GM21529 (cell line): ENCODE data around the gene MAP4K3.

Experiments
- ATAC-seq: cut with Tn5 transposase; IDR thresholded peaks from one replicate; pipeline ENCODE4 v1.9.1; 2021; ENCODE audit not compliant: unreplicated experiment

Gene MAP4K3

DNA sequence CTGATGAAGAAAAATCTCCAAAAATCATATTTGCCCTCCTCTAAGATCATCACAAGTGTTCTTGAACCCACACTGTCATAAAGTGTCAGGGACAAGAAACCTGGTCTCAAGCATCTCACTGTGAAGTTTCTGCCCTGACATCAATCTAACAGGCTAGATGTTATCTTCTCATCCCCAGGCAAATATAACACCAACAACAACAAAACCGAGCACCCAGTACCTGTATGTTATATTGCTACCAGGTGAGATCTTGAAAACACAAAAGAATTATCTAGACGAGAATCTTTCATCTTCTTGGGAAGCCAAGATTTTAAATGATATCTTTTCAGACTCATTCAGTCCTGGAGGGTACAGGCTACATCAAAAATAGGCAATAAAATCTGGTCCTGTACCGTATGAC, 8.8 kb upstream of the MAP4K3 start:
- no peak for ATAC-seq

- ATAC-seq: no peak
Measured at GRCh38 chr2:39443009-39443408, 5.9 kb upstream of the MAP4K3 start.

DNA sequence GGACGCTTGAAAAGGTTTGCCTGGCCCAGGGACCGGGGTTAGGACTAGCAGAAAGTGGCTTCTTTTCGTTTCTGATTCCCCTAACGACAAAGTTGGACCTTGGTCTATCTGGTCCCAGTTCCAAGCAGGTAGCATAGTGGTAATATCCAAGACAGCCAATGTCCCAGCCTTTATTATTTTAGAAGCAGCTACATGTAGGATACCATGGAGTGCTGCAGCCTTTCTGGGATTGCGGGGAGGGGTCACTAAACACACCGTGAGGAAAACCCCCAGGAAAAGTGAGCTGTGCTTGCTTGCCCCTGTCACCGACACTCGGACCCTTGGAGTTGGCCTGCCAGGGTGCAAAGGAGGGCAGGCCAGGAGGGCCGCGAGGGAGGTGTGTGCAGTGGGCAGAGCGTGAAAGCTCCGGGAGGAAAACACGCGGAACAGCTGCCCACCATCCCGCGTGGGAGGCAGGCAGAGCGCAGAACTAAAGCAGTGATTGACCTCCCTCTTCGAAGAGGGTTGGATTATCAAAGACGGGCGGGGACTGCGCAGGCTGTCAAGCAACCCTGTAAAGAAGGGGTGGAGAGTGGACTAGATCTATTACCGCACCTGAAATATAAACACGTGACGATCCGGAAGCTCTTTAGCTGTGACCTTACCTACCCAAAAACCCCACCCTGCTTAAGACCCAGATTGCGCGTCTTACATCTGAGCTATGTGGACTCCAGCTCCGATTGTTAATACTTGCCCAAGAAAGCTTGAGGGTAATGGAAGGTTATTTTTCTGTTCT, 624 bp upstream of the MAP4K3 start:
- peak; percentile 42 for ATAC-seq

DNA sequence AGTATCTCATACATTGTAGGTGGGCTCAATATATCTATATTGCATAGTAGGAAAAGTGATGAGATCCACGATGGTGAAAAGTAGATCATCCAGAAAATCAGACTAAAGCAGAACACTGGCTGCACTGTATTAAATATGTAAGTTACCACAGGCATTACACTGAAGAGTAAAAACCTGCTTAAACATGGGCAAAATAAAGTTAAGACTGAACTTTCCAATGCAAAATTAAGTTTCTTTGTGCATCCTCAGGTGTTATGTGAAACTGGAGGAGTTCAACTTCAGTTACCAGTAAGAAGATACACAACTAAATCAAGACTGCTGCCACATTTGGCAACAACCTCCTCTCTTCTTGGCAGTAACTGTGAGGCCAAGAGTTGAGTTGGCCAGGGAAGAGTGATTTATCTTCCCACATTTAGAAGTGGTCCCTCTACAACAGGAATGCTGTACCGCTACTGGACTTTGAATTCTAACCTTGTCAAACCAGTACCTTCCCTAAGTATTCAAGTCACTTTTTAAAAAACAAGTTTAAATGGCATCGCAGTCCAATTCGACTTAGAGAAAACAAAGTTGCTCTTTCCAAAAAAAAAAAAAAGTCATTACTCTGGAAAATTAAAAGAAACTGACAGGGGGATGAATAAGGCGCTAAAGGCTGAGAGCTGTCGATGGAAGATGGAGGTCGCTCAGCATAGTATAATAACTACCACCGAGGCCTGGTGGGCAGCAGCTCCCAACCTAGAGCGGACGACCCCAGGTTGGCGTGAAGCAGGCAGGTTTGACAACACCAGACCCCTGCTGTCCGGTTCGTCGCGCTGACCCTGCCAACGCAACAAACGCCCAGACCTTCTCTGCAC, 1.1 kb downstream of the MAP4K3 start:
- peak; percentile 8 for ATAC-seq

DNA sequence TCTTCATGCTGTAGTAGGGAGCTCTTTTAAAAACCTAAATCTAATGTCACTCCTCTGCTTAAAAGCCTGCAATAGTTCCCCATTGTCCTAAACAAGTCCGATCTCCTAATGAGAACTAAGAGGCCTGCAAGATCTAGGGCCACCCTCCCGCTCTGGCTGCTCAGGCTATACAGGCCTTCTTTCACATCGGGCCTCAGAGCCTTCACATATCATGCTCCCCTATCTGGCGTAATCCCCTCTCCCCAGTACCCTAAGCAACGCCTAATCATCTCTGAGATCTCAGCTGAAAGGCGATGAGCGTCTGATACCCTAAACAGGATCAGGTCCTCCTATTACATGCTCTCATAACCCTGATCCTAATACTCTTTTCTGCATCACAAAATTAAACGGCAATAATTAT, 1.9 kb downstream of the MAP4K3 start:
- no peak for ATAC-seq

DNA sequence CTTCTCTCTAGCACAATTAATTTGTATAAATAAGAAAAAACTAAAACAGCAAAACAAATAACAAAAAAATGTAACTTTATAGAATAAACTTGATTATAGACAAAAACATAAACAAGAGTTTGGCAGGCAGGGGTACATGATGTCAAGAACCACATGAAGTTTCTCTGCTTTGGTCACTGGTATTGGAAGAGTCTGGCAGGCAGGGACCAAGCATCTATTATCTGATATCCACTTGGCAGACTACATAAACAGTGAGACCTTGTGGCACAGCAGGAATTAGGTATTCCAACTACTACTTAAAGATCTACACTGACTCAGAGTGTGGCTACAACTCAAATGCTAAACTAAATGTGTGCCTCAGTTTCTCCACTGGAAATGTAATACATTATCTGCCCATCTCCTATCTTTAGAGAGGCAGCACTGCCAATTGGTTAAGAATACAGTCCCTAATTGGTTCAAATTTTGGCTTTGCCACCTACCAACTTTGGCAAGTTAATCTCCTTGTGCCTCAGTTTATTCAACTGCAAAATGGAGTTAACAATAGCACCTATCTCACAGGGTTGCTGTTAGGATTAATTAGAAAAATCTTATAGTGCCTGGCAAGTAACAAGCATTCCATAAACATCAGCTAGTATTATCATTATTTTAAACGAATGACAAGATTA, 2.7 kb downstream of the MAP4K3 start:
- ATAC-seq: no peak

- no peak for ATAC-seq
Measured at GRCh38 chr2:39433586-39434195, 3.4 kb downstream of the MAP4K3 start.

DNA sequence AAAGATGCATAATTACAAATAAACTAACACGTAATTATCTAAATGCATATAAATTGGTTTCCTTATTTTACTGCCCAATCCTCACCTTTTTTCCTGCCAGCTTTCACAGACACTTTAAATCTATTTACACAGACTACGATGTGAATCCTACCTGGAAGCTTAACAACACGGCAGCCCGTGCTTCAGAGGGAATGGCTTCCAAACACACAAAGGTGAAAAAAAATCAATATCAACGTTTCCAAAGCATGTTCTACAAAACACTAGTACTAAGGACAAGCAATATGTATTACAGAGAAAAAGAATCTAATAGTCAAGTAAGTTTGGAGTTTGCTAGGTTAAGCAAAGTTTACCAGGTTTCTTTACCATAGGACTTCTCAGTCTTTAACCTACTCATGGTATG, 4.4 kb downstream of the MAP4K3 start:
- no peak for ATAC-seq

- ATAC-seq: no peak
Measured at GRCh38 chr2:39431592-39432316, 5.3 kb downstream of the MAP4K3 start.

DNA sequence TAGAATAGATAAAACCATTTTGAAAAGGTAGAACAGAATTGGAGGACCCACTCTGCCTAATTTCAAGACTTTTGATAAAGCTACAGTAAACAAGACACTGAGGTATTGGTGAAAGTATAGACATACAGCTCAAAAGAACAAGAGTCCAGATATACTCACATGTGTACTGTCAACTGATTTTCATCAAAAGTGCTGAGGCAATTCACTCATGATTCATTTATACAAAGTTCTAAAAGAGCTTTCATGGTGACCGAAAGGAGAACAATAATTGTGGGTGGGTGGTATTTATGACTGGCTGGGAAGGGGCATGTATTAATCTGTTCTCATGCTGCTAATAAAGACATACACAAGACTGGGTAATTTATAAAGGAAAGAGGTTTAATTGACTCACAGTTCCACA, 7.3 kb downstream of the MAP4K3 start:
- no peak for ATAC-seq

DNA sequence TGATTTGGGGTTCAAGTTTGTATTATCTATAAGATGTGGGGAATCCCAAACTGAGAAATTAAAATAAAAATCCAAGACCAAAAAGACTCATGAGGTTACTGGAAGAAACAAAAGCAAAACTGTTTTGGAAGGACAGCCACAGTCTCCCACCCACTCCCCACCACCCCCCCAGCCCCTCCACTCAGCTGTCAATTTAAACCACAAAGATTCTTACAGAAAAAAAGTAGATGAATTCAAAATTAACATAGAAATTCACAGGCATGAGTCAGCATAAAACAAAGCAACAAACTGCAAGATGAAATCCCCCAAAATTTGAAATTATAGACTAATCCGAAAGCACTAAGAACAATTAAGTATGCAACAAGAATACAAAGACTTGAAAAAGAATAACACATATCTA, 12.1 kb downstream of the MAP4K3 start:
- ATAC-seq: no peak

GRCh38 chr2:39422700-39423099, 14.4 kb downstream of the MAP4K3 start:
- ATAC-seq: no peak

GRCh38 chr2:39421354-39421753, 15.7 kb downstream of the MAP4K3 start:
- ATAC-seq: no peak

DNA sequence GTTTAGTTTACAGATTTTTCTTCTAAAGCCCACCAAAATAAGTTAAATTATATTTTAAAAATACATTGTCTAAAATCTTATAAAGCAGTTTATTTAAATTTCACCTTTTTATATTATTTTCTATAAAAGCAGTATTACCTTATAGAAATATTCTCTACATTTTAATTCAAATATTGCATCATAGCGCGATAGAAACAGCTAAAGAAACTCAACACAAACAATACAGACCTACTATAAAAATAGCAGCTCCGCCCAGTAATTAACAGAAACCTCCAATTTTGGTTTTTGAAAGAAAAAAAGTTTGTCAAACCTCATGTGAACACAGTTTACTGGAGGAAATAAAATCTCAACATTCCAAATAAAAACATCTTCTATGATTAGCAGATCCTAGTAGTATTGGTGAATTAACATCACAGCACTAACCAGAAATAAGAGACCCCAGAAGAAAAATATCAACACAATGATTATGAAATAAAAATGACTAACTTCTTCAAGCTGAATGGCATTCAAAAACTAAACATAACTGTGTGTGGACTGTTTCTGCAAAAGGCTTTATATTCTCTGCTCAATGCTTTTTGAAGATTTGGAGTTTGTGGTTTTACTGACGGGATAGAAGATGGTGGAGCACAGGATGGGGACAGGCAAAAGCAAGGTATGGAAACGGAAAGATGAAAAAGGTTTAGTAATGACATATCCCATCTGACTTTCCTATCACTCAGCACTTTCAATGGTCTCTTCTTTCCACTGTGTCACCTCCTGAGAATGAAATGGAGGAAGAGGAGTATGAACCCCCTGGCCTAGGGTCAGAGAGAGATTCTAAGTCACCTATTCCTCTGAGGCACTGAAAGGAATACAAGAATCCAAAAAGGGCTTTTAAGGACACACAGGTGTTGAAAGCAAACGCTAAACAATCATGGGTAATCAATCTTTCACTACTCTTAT, 17.5 kb downstream of the MAP4K3 start:
- no peak for ATAC-seq

- ATAC-seq: no peak
Measured at GRCh38 chr2:39418491-39418890, 18.6 kb downstream of the MAP4K3 start.

DNA sequence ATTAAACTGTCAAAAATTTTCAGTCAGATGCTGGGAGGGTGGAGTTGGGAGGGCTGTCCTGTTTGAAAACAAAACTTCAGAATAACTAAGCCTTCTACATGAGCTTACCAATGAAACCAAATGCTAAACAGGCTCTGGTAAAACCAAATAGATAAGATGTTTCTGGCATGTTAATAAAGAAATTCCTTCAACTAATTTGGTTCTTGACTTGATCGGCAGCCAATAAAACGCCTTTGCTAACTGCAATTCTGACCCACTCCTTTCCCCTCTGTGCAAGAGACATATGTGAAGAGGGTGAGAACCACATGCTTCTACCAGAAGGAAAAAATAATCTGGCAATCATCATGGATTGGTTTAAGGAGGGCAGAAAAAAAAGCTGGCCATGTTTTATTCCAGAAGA, 20.9 kb downstream of the MAP4K3 start:
- ATAC-seq: no peak

DNA sequence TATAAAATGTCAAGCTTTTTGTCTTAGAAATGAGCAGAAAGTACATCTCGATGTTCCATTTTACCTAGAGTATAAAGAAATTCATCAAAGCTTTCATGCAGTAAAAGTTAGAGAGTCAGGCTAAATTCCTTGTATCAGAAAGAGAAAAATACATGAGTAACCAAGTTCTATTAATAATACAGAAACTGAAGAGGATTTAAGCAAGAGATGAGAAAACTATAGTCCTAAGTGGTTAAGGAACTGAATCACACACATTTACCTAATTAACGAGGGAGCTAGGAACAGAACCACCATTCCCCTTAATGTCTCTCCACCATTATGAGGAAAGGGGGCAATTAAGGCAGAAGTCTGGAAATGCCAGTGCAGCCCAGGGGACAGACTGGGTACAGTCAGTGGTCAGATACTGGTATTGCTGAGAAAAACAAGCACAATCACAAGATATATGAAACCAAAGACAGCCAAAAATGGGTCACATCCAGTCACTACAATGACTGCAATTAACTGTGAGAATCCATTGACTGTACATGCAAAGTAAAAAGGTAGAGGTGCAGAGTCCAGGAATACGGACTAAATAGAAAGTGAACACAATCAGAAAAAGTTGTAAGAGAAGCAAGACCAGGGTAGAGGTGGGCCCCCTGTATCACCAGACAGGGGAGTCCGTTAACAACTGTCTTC, 23.9 kb downstream of the MAP4K3 start:
- ATAC-seq: no peak

GRCh38 chr2:39411181-39411944, 25.7 kb downstream of the MAP4K3 start:
- no peak for ATAC-seq
